Measurements from ENCODE around the gene FKBP11. TPM values are rescaled to one million over a fixed set of nuclear protein-coding genes. Genes with fewer than 3 reads are reported as not detected.

The FKBP11 gene
- polyA plus RNA-seq, 1 donor from 2014 or later, result 24.9 TPM

DNA sequence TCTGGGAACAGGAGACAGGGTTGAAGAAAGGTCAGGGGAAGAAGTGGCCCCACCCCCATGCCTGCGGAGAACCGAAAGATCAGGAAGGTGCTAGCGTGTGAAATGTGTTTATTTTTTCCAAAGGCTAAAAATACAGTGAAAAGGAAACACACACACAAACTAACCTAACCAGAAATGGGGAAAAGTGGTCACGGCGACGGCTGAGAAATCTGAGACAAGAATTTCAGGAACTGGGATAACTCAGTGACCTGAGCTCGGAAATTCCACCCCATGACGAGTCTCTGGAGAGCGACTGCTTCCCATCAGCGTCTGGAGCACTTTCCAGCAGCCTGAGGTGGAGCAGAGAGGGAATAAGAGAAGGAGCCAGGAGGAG is 43.0 kb downstream of the FKBP11 start:
- H3K4me2 ChIP-seq (ENCODE audit: low read length), result no peak overlapping the region
- no peak for TF ChIP-seq RAD21 (conservative IDR thresholded peaks at IDR 0.05)
- TF ChIP-seq, protein P1, sequence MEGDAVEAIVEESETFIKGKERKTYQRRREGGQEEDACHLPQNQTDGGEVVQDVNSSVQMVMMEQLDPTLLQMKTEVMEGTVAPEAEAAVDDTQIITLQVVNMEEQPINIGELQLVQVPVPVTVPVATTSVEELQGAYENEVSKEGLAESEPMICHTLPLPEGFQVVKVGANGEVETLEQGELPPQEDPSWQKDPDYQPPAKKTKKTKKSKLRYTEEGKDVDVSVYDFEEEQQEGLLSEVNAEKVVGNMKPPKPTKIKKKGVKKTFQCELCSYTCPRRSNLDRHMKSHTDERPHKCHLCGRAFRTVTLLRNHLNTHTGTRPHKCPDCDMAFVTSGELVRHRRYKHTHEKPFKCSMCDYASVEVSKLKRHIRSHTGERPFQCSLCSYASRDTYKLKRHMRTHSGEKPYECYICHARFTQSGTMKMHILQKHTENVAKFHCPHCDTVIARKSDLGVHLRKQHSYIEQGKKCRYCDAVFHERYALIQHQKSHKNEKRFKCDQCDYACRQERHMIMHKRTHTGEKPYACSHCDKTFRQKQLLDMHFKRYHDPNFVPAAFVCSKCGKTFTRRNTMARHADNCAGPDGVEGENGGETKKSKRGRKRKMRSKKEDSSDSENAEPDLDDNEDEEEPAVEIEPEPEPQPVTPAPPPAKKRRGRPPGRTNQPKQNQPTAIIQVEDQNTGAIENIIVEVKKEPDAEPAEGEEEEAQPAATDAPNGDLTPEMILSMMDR (IDR thresholded peaks at IDR 0.05; ENCODE audit: poor library complexity, severe bottlenecking), result no peak
- no peak for TF ChIP-seq MXI1 (conservative IDR thresholded peaks at IDR 0.05; ENCODE audit: poor library complexity, severe bottlenecking)
- TF ChIP-seq EP300 (conservative IDR thresholded peaks at IDR 0.05; ENCODE audit: poor library complexity, severe bottlenecking), result no peak
- no peak for TF ChIP-seq EZH2 (IDR thresholded peaks at IDR 0.05; ENCODE audit: borderline replicate concordance, insufficient read depth, low read length, poor library complexity, severe bottlenecking)
- no peak for TF ChIP-seq SMC3 (conservative IDR thresholded peaks at IDR 0.05; ENCODE audit: poor library complexity)
- TF ChIP-seq TAF1 (IDR thresholded peaks at IDR 0.05; ENCODE audit: low read depth), result no peak
- TF ChIP-seq, protein P2, sequence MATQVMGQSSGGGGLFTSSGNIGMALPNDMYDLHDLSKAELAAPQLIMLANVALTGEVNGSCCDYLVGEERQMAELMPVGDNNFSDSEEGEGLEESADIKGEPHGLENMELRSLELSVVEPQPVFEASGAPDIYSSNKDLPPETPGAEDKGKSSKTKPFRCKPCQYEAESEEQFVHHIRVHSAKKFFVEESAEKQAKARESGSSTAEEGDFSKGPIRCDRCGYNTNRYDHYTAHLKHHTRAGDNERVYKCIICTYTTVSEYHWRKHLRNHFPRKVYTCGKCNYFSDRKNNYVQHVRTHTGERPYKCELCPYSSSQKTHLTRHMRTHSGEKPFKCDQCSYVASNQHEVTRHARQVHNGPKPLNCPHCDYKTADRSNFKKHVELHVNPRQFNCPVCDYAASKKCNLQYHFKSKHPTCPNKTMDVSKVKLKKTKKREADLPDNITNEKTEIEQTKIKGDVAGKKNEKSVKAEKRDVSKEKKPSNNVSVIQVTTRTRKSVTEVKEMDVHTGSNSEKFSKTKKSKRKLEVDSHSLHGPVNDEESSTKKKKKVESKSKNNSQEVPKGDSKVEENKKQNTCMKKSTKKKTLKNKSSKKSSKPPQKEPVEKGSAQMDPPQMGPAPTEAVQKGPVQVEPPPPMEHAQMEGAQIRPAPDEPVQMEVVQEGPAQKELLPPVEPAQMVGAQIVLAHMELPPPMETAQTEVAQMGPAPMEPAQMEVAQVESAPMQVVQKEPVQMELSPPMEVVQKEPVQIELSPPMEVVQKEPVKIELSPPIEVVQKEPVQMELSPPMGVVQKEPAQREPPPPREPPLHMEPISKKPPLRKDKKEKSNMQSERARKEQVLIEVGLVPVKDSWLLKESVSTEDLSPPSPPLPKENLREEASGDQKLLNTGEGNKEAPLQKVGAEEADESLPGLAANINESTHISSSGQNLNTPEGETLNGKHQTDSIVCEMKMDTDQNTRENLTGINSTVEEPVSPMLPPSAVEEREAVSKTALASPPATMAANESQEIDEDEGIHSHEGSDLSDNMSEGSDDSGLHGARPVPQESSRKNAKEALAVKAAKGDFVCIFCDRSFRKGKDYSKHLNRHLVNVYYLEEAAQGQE (IDR thresholded peaks at IDR 0.05; ENCODE audit: borderline replicate concordance), result no peak
- TF ChIP-seq POLR2AphosphoS5 (IDR thresholded peaks at IDR 0.05), result no peak
- no peaks in the 10 kb centered on the region for H3K9me2 ChIP-seq (ENCODE audit: insufficient read depth, low read length)

DNA sequence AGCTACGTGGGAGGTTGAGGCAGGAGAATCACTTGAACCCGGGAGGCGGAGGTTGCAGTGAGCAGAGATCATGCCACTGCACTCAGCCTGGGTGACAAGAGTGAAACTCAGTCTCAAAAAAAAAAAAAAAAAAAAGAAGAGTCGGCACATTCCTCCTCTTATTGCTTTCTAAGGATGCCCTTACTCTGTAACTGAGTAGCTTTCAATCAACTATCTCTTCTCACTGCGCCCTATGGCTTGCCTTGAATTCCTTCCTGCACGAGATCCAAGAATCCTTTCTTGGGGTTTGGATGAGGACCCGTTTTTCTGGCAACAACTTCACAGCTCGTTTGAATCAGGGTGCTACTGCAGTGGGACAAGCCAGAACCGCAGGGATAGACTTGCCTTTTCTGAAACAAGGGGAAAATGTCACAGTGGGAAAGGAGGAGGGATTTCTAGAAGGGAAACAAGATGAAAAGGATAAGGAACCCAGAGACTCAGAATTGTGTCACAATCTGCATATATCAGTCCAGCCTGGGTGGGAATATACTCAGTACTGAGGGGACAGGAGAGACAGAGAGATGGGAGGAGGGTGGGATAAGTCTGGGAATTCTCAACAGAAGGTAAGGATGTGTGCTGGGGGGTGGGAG is 43.5 kb downstream of the FKBP11 start:
- H4K20me1 ChIP-seq (ENCODE audit: insufficient read depth), result no peaks in the 10 kb centered on the region
- no peak overlapping the region for H3K4me3 ChIP-seq (ENCODE audit: low read length)
- no peaks in the 10 kb centered on the region for H3K36me3 ChIP-seq (ENCODE audit: insufficient read depth, low read length)
- no peaks in the 10 kb centered on the region for H3K9me2 ChIP-seq (ENCODE audit: insufficient read depth, low read length)
- no peaks in the 10 kb centered on the region for H3K27me3 ChIP-seq (ENCODE audit: insufficient read depth, low read depth, low read length)
- H3K4me2 ChIP-seq (ENCODE audit: low read length), result no peak overlapping the region
- H3K27ac ChIP-seq (ENCODE audit: low read length), result no peak overlapping the region
- no peaks in the 10 kb centered on the region for H3K9me3 ChIP-seq (ENCODE audit: low read length)
- H2AFZ ChIP-seq (ENCODE audit: low read depth, low read length), result no peak overlapping the region
- H3K79me2 ChIP-seq (replicated peaks; ENCODE audit: insufficient read depth, low read length), result no peaks in the 10 kb centered on the region
- H3K9ac ChIP-seq (ENCODE audit: low read length), result no peak overlapping the region
- no peak for TF ChIP-seq MXI1 (conservative IDR thresholded peaks at IDR 0.05; ENCODE audit: poor library complexity, severe bottlenecking)
- TF ChIP-seq POLR2AphosphoS5 (IDR thresholded peaks at IDR 0.05), result no peak
- TF ChIP-seq EP300 (conservative IDR thresholded peaks at IDR 0.05; ENCODE audit: poor library complexity, severe bottlenecking), result no peak
- TF ChIP-seq SMC3 (conservative IDR thresholded peaks at IDR 0.05; ENCODE audit: poor library complexity), result no peak
- TF ChIP-seq TAF1 (IDR thresholded peaks at IDR 0.05; ENCODE audit: low read depth), result no peak
- TF ChIP-seq, protein P1 (IDR thresholded peaks at IDR 0.05; ENCODE audit: poor library complexity, severe bottlenecking), result no peak
- no peak for TF ChIP-seq EZH2 (IDR thresholded peaks at IDR 0.05; ENCODE audit: borderline replicate concordance, insufficient read depth, low read length, poor library complexity, severe bottlenecking)
- TF ChIP-seq, protein P2 (IDR thresholded peaks at IDR 0.05; ENCODE audit: borderline replicate concordance), result no peak
- TF ChIP-seq RAD21 (conservative IDR thresholded peaks at IDR 0.05), result no peak
- no peaks in the 10 kb centered on the region for H3F3A ChIP-seq (ENCODE audit: insufficient read depth, low read length, poor library complexity, severe bottlenecking)

More for the DNA sequence above, 43.0 kb downstream of the FKBP11 start:
- Histone ChIP-seq H3K36me3 (ENCODE audit: insufficient read depth, low read length) (no peaks in the 10 kb centered on the region), H2AFZ (ENCODE audit: low read depth, low read length) (no peak overlapping the region), H4K20me1 (ENCODE audit: insufficient read depth) (no peaks in the 10 kb centered on the region), H3K79me2 (replicated peaks; ENCODE audit: insufficient read depth, low read length) (no peaks in the 10 kb centered on the region), H3F3A (ENCODE audit: insufficient read depth, low read length, poor library complexity, severe bottlenecking) (no peaks in the 10 kb centered on the region), H3K27me3 (ENCODE audit: insufficient read depth, low read depth, low read length) (no peaks in the 10 kb centered on the region), H3K9ac (ENCODE audit: low read length) (no peak overlapping the region), H3K9me3 (ENCODE audit: low read length) (no peaks in the 10 kb centered on the region), H3K4me3 (ENCODE audit: low read length) (no peak overlapping the region), H3K27ac (ENCODE audit: low read length) (no peak overlapping the region)

Measured in neural cell (in vitro differentiated cells).